ENCODE data around the gene WDR86. TPM values are rescaled to one million over a fixed set of nuclear protein-coding genes. Genes with fewer than 3 reads are reported as not detected.

Gene WDR86
- not detected in 2 replicates for total RNA-seq

- DNase-seq, result no peak
Measured at GRCh38 chr7:151409667-151410404, at the start of gene WDR86. WDR86 (minus strand) TSS chr7:151410038; CDS start chr7:151409589, 449 bp downstream.

- no peak for DNase-seq
Measured at GRCh38 chr7:151457534-151457933, 47.7 kb upstream of the WDR86 start.

- DNase-seq, result no peak
Measured at GRCh38 chr7:151456782-151457181, 46.9 kb upstream of the WDR86 start.

GRCh38 chr7:151456276-151456675, 46.4 kb upstream of the WDR86 start:
- DNase-seq, result no peak

GRCh38 chr7:151455690-151456089, 45.9 kb upstream of the WDR86 start:
- no peak for DNase-seq

- DNase-seq, result no peak
Measured at GRCh38 chr7:151454932-151455530, 45.2 kb upstream of the WDR86 start.

- no peak for DNase-seq
Measured at GRCh38 chr7:151454305-151454704, 44.5 kb upstream of the WDR86 start.

GRCh38 chr7:151453326-151453791, 43.5 kb upstream of the WDR86 start:
- no peak for DNase-seq

- no peak for DNase-seq
Measured at GRCh38 chr7:151452680-151453325, 43.0 kb upstream of the WDR86 start.

- DNase-seq, result no peak
Measured at GRCh38 chr7:151451626-151452571, 42.1 kb upstream of the WDR86 start.

- DNase-seq, result no peak
Measured at GRCh38 chr7:151451156-151451555, 41.3 kb upstream of the WDR86 start.

GRCh38 chr7:151449990-151450389, 40.2 kb upstream of the WDR86 start:
- DNase-seq, result no peak

GRCh38 chr7:151448261-151449252, 38.7 kb upstream of the WDR86 start:
- peak; percentile 74 for DNase-seq

- DNase-seq, result no peak
Measured at GRCh38 chr7:151447901-151448260, 38.0 kb upstream of the WDR86 start.

GRCh38 chr7:151447312-151447711, 37.5 kb upstream of the WDR86 start:
- DNase-seq, result no peak

GRCh38 chr7:151446412-151446811, 36.6 kb upstream of the WDR86 start:
- DNase-seq, result no peak

GRCh38 chr7:151444632-151445031, 34.8 kb upstream of the WDR86 start:
- no peak for DNase-seq

GRCh38 chr7:151442776-151443496, 33.1 kb upstream of the WDR86 start:
- no peak for DNase-seq

GRCh38 chr7:151440799-151441445, 31.1 kb upstream of the WDR86 start:
- no peak for DNase-seq
